Measurements from ENCODE around the gene MRPS27. TPM values are rescaled to one million over a fixed set of nuclear protein-coding genes. Genes with fewer than 3 reads are reported as not detected.

MRPS27 gene
- total RNA-seq, 4 donors from 2014 or later = 48.7 to 63.7 (median 51.9) TPM

DNA sequence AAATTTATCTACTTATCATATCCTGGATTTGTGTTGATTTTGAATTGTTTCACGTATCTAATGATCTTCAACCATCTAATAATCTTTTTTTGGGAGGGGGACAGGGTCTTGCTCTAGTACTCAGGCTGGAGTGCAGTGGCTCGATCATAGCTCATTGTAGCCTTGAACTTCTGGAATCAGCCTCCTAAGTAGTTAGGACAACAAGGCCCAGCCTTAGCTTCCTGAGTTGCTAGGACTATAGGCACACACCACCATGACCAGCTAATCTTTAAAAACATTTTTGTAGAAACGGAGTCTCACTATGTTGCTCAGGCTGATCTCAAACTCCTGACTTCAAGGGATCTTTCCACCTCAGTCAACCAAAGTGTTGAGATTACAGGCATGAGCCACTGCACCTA is 34.6 kb downstream of the MRPS27 start:
- H3K4me3 ChIP-seq = no peak overlapping the region
- DNase-seq (ENCODE audit: low spot score in 2 of 2) = no peak
- H3K27ac ChIP-seq = no peak overlapping the region
- 93% methylated on average over 3 of the region's 3 CpGs for WGBS
- no peaks in the 10 kb centered on the region for H3K9me3 ChIP-seq
- H3K4me1 ChIP-seq = peaks cover 27% of the 10 kb centered on the region
- H3K27me3 ChIP-seq = no peaks in the 10 kb centered on the region
- TF ChIP-seq EP300 (IDR thresholded peaks at IDR 0.05) (no peak), POLR2A (IDR thresholded peaks at IDR 0.05) (no peak), POLR2AphosphoS5 (IDR thresholded peaks at IDR 0.05) (no peak)
- peaks cover 9% of the 10 kb centered on the region for H3K36me3 ChIP-seq

GRCh38 chr5:72284559-72285423 is 35.2 kb downstream of the MRPS27 start:
- Histone ChIP-seq H3K36me3 (peaks cover 9% of the 10 kb centered on the region), H3K4me1 (peaks cover 31% of the 10 kb centered on the region), H3K9me3 (no peaks in the 10 kb centered on the region), H3K4me3 (no peak overlapping the region), H3K27me3 (no peaks in the 10 kb centered on the region), H3K27ac (no peak overlapping the region)
- TF ChIP-seq POLR2A (IDR thresholded peaks at IDR 0.05) = no peak
- TF ChIP-seq, protein P1, sequence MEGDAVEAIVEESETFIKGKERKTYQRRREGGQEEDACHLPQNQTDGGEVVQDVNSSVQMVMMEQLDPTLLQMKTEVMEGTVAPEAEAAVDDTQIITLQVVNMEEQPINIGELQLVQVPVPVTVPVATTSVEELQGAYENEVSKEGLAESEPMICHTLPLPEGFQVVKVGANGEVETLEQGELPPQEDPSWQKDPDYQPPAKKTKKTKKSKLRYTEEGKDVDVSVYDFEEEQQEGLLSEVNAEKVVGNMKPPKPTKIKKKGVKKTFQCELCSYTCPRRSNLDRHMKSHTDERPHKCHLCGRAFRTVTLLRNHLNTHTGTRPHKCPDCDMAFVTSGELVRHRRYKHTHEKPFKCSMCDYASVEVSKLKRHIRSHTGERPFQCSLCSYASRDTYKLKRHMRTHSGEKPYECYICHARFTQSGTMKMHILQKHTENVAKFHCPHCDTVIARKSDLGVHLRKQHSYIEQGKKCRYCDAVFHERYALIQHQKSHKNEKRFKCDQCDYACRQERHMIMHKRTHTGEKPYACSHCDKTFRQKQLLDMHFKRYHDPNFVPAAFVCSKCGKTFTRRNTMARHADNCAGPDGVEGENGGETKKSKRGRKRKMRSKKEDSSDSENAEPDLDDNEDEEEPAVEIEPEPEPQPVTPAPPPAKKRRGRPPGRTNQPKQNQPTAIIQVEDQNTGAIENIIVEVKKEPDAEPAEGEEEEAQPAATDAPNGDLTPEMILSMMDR (IDR thresholded peaks at IDR 0.05) = no peak
- WGBS = 78% methylated on average over 3 of the region's 3 CpGs
- DNase-seq (ENCODE audit: low spot score in 2 of 2) = no peak

GRCh38 chr5:72283358-72283757 is 36.7 kb downstream of the MRPS27 start:
- Histone ChIP-seq H3K4me3 (no peak overlapping the region), H3K27me3 (no peaks in the 10 kb centered on the region), H3K9me3 (no peaks in the 10 kb centered on the region), H3K27ac (no peak overlapping the region), H3K4me1 (peaks cover 31% of the 10 kb centered on the region), H3K36me3 (peaks cover 9% of the 10 kb centered on the region)
- TF ChIP-seq EP300 (IDR thresholded peaks at IDR 0.05) (no peak), POLR2AphosphoS5 (IDR thresholded peaks at IDR 0.05) (no peak), POLR2A (IDR thresholded peaks at IDR 0.05) (no peak)
- TF ChIP-seq, protein P1 (IDR thresholded peaks at IDR 0.05) = no peak
- 67% methylated on average over 2 of the region's 2 CpGs for WGBS
- no peak for DNase-seq (ENCODE audit: low spot score in 2 of 2)

- 54% methylated on average over 2 of the region's 2 CpGs for WGBS
- Histone ChIP-seq H3K4me1 (peaks cover 31% of the 10 kb centered on the region), H3K36me3 (peaks cover 8% of the 10 kb centered on the region), H3K27ac (no peak overlapping the region), H3K9me3 (no peaks in the 10 kb centered on the region), H3K27me3 (no peaks in the 10 kb centered on the region), H3K4me3 (no peak overlapping the region)
- TF ChIP-seq EP300 (IDR thresholded peaks at IDR 0.05) = no peak
- TF ChIP-seq, protein P1 (IDR thresholded peaks at IDR 0.05) = no peak
- no peak for TF ChIP-seq POLR2AphosphoS5 (IDR thresholded peaks at IDR 0.05)
- TF ChIP-seq POLR2A (IDR thresholded peaks at IDR 0.05) = no peak
- DNase-seq (ENCODE audit: low spot score in 2 of 2) = no peak
These were observed 37.2 kb downstream of the MRPS27 start for GRCh38 chr5:72282878-72283277.

DNA sequence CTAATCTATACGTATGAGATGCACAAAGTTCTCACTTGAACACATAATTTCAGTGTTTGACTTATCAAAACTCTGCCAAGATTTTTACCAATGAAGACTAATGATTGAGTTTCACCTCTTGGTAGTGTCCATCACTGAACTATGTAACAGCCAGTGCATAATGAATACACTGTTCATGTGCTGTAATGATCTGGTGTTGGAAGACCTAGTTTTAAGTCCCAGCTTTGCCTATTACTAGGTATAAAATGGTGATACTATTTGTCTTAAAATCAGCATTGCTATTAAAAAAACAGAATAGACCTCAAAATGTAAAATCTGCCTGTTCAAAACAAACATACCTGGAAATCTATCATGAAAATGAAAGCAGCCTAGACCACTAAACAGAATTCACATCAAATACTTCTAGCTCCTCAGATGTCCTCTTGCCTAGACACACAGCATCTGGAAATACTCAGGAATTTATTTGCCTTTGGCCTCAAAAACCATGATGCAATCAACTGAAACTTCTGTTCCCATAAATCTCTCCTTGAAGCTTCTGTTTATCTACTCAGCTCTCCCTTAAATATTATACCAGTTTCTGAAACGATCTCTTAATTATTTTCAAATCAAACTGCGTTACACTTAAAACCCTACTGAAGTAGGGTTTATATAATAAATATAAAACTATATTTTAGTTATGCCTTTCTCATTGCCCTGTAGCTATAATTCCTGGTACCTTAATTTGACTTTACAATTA is 38.1 kb downstream of the MRPS27 start:
- DNase-seq (ENCODE audit: low spot score in 2 of 2) = no peak
- 53% methylated on average over 3 of the region's 3 CpGs for WGBS
- Histone ChIP-seq H3K27ac (no peak overlapping the region), H3K36me3 (peaks cover 3% of the 10 kb centered on the region), H3K4me3 (no peak overlapping the region), H3K9me3 (no peaks in the 10 kb centered on the region), H3K27me3 (no peaks in the 10 kb centered on the region), H3K4me1 (peaks cover 31% of the 10 kb centered on the region)
- TF ChIP-seq POLR2AphosphoS5 (IDR thresholded peaks at IDR 0.05) (peak in 1 of 3 donors; percentile 43), POLR2A (IDR thresholded peaks at IDR 0.05) (no peak)

DNA sequence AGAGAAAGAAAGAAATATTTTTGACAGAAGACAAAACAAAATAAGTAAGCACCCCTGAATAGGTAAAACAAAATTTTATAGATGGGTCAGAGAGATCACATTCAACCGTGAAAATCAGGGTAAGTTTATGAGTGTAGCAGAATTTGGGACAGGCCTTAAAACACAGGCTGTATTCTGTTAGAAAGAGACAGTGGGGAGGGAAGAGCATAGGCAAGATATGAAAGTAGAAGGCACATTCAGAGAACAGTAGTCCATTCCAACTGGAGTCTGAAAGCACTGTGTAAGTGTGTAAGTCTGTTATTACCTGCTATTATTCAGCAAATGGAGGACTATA is 38.6 kb downstream of the MRPS27 start:
- H3K27ac ChIP-seq = no peak overlapping the region
- H3K4me3 ChIP-seq = no peak overlapping the region
- WGBS = 76% methylated on average over 1 of the region's 1 CpG
- no peaks in the 10 kb centered on the region for H3K27me3 ChIP-seq
- peaks cover 3% of the 10 kb centered on the region for H3K36me3 ChIP-seq
- no peak for TF ChIP-seq EP300 (IDR thresholded peaks at IDR 0.05)
- no peaks in the 10 kb centered on the region for H3K9me3 ChIP-seq
- no peak for DNase-seq (ENCODE audit: low spot score in 2 of 2)
- peaks cover 31% of the 10 kb centered on the region for H3K4me1 ChIP-seq
